GM18951 (cell line): Measurements from ENCODE around the gene CDH22.

Experiments
- POLR2A ChIP-seq: IDR thresholded peaks from 4 replicates; pipeline ENCODE4 v1.6.1; 2011; ENCODE audit warnings: mild to moderate bottlenecking; ENCODE audit not compliant: insufficient read length, insufficient read depth; ENCODE audit errors: extremely low read depth
- in situ Hi-C: fragments of 300-500 bp; cut with MboI; formaldehyde crosslinking; loops from one replicate; pipeline ENCODE4 v1.12.0; 2022; ENCODE audit warnings: low sequenced_read_pairs, mixed read lengths, inconsistent platforms; ENCODE audit not compliant: unreplicated experiment

The CDH22 gene

DNA sequence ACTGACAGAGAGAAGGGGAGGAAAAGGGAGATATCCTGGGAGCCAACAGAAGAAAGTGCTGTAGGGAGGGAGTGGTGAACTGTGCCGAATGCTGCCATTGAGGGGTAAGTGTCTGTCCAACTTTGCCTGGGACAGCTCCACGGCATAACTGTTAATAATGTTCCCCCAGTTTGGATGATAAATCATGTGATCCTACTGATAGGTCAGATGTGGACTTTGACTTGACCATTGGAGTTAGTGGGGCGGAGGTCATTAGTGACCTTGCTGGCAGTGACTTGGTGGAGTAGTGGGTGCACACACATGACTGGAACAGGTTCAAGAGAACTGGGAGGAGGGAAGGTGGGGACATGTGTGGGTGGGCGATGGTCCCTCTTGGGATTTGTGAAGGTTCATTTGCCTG is 50.4 kb downstream of the CDH22 start:
- in situ Hi-C loops, result no loop called here
- TF ChIP-seq POLR2A, result no peak

DNA sequence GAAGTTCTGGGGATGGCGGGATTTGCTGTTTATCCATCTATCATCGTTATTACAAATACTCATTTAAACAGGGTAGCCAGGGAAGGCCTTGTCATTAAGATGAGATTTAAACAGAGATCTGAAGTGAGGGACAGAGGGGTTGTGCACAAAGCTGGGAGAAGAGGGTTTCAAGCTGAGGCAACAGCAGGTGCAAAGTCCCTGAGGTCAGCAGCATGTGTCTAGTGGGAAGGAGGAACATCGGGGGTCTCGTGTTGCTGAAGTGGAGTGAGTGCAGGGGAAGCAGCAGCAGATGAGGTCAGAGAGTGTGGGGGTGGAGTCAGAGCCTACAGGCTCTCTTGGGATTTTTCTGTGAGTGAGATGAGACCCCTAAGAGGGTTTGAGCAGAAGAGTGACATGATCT is 52.0 kb downstream of the CDH22 start:
- in situ Hi-C loops, result no loop called here
- no peak for TF ChIP-seq POLR2A

DNA sequence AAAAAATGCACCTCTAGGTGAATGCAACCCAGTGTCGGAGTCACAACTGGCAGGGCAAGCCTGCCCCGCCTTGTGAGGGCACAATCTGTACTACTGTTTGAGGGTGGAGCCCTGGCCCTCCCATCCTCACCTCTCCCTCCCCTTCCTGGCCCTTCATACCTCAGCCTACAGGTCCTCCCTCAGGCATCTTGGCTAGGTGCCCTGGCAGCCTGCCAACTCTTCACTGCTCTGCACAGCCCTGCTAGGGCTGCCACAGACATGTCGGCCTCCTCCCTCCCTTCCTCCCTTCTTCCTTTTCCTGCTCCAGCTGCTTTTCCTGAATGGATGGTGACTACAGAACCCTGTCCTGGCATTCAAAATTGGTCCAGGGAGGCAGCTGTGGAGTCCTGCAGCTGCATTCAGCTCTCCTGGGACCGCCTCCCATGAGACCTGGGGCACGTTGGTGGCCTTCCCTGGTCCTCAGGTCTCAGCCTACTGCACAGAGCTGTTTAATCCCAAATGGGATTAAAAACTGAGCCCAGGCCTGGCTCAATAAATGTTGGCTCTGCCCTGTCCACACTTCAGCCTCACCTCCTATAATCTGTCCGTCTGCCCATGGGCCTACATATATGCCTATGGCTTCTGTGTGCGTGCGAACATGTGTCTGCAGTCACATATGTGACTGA is 52.7 kb downstream of the CDH22 start:
- TF ChIP-seq POLR2A, result no peak
- in situ Hi-C loops, result no loop called here

DNA sequence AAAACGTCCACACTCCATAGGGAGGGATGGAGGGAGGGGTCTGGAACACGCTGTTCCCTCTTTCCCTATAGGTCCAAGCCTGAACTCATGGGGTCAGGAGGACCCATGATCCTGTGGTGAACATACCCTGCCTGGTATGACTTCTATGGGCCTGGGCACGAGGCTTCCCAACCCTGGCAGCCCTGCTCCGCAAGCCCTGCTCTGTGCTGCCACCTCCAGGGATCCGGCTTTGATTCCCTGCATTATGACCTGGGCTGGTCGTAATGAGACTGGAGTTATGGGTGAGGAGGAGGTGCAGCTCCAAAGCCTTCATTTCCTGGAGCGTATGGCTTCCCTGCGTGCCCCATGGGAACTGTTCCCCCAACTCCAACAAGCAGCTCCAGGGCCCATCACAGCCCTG is 54.9 kb downstream of the CDH22 start:
- in situ Hi-C loops, result no loop called here
- no peak for TF ChIP-seq POLR2A

DNA sequence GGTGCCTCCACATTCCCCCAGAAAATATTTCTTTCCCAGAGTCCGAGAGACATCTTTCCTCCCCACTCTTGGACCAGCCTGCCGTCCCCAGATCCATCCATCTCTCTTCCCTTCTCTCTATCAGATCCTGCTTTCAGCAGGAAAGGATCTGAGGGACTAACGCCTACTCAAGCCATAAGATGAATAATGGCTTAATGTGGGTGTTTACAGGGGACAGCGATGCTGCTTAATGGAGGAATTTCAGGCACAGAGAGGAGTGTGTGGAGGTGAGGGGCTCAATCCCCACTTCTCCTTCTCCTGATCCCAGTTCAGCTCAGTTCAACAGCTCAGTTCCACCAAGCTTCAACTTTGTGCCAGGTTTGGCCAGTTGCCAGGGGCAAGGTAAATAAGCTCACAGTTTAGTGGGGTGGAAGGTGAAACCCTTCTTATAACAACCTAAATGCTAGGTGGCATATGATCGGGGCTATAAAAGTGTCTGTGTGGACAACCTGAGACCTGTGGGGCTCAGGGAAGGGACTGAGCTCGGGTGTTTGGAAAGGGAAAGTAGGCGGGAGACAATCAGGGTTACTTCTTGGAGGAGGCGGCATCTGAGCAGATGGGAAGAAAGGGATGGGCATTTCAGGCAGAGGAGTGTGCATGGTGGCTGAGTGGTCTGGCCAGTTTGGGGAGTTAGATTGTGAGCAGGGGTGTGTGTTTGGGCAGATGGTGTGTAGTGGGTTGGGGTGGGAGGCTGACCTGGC is 55.8 kb downstream of the CDH22 start:
- no peak for TF ChIP-seq POLR2A
- in situ Hi-C loops, result no loop called here

DNA sequence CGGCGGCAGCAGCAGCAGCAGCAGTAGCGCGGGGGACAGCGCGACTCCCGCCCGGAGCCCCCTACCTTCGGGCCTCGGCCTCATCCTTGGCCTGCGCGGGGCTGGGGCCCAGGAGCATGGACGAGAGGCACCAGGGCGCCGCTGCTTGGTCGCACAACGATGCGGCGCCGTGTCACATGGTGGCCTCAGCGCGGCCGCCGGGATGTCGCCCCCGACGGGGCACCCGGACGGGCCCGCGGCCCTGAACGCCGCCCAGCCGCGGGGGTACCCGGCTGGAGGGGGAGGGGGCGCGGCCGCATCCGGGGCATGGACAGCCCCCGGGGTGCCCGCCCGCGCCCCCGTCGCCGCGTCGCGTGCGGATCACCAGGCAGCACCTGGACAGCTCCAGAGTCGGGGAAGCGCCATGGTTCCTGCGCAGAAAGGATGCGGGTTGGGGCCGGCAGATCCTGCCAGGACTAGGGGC is 57.1 kb downstream of the CDH22 start:
- no peak for TF ChIP-seq POLR2A
- in situ Hi-C loops, result no loop called here

DNA sequence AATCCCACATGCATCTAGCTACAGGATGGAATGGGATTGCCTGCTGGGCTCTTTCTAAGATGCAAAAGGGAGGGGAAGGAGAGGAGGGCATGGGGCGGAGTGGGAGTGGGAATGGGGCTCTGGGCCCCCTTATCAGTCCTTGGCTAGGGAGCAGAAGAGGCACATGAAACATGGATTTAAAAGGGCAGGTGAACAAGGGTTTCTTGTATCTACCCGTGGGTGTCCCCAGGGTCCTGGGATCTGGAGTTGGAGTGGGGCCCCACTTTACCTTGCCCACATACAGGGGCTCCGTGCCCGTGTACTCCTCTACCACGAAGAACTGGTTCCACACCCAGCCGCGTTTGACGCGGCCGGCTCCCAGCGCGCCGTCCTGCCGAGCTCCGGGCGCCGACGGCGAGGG is 57.5 kb downstream of the CDH22 start:
- TF ChIP-seq POLR2A, result no peak
- in situ Hi-C loops, result no loop called here

DNA sequence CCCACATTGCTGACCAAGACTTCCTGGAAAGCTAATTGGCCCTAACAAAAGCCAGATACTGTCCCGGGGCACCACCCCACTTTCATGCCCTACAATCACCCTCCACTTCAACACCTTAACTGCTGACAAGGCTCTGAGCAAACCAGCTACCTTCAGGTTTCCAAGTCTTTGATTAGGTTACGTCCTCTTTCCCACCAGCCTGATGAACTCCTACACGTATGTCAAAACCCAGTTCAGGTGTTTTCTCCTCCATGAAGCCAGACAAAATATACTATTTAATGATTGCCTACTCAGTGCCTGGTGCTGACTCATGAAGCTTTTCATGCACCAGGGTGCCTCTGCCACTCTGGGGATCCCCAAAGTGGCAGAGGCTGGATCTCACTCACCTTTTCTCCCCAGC is 58.6 kb downstream of the CDH22 start:
- no peak for TF ChIP-seq POLR2A
- in situ Hi-C loops, result no loop called here

DNA sequence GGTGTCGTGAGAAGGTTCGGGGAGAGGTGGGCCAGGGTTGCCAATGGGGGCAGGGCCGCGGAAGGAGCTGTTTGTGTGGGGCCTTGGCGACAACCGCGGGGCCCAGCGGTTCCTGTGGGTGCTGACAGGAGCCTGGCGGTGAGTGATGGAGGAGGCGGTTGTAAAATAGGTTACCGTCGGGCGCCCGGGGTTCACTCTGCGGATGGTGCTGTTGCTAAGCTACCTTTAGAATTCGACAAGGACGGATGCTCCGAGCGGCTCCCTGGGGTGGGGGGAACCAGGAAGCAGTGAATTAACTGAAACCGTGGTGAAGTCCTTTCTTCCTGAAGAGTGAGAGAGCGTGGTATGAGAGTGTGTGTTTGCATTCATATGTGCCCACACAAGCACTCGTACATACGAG is 61.7 kb downstream of the CDH22 start:
- in situ Hi-C loops, result no loop called here
- TF ChIP-seq POLR2A, result no peak

DNA sequence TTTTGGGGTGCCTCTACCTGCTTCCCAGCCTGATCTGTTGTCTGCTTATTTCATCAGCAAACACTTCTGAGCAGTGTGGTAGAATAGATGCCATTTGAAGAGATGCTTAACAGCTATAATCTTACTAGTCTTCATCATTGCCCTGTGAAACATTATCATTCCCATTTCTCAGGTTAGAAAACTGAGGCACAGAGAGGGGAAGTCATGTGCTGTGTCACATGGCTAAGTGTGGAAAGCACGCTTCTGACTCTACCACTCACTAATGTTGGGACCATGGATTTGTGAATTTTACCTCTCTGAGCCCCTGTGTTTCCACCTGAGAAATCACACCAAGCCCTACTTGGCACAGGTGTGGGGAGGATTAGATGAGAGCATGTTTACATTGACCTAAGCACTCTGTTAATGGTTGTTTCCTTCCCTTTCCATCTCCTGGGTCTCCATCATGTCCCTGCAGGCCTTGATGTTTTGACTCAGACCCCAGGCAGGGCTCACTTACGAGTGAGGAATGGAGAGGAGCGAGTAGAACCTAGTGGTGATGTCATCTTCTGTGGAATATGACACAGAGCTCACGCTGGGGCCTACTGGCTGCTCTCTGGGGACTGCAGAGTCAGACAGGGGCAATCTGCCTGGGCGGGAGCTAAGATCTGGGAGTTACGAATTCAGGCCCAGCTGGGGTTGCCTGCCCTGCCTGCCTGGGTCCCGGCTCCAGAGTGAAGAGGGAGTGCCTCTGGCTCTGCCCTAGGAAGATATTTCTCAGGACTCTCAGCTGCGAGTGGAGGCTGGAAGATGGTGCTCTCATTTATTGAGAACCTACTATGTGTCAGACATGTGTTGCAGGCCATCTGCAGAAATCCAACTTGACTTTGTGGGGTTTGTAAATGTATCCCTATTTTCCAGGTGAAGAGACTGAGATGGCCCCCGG is 64.3 kb downstream of the CDH22 start:
- in situ Hi-C loops, result no loop called here
- TF ChIP-seq POLR2A, result no peak

DNA sequence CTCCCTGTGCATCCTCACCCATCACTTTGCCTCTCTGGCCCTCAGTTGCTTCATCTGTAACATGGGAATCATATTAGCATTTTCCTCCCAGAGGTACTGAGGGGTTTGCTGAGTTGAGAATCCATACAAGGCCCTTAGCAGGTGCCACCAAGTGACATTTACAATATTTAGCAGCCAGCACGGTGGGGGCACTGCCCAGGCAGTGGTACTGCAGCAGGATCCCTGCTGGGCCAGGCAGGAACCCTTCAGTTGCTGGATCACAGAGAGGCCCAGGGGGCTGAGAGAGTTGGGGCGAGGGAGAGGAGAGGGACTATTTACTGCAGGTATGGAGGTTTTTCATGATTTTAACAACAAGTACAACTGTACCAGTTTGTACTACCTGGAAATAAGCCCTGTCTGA is 65.9 kb downstream of the CDH22 start:
- in situ Hi-C loops, result no loop called here
- TF ChIP-seq POLR2A, result no peak

DNA sequence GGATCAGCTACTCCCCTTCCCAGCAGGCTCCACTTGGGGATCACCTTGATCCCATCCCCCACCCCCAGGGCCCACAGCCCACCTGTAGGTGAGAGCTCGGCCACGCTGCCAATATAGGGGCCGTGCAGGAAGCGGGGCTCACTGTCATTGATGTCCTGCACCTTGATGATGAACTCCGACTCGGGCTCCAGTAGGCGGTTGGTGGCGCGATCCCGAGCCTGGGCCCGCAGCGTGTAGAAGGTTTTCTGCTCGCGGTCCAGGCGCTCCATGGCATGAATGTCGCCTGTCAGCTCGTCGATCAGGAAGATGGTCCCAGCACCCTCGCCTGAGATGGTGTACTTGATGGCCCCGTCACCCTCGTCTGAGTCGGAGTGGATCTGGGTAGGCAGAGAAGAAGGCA is 67.4 kb downstream of the CDH22 start:
- no peak for TF ChIP-seq POLR2A
- in situ Hi-C loops, result no loop called here

DNA sequence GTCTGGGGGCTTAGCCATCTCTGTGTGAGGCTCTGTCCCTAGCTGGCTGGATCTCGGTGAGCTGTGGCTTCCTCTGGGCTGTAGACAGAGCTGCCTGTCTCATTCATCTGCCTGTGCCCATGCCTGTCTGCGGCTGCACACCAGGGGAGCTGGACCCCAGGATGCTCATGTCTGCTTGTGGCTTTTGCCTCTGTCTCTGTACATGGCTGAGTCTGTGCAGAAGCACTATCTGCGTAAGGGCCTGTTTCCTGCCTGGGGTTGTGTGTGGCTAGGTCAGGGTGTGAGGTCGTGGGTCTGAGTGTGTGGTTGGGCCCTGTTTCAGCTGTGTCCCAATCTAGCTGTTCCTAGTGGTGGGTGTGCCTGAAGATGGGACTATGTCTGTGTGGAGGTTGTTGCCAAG is 68.2 kb downstream of the CDH22 start:
- in situ Hi-C loops, result no loop called here
- TF ChIP-seq POLR2A, result no peak
